GM18951 (cell line): ENCODE data around the gene NRXN3.

Experiments used
- POLR2A ChIP-seq: IDR thresholded peaks from 4 replicates; pipeline ENCODE4 v1.6.1; 2011; ENCODE audit warnings: mild to moderate bottlenecking; ENCODE audit not compliant: insufficient read length, insufficient read depth; ENCODE audit errors: extremely low read depth
- in situ Hi-C: fragments of 300-500 bp; cut with MboI; formaldehyde crosslinking; loops from one replicate; pipeline ENCODE4 v1.12.0; 2022; ENCODE audit warnings: low sequenced_read_pairs, mixed read lengths, inconsistent platforms; ENCODE audit not compliant: unreplicated experiment

Gene NRXN3

GRCh38 chr14:78598046-78598920 lies 428.1 kb downstream of the NRXN3 start:
- in situ Hi-C loops, result loop anchor here (25.0 kb wide), 1 partner anchor 736 kb away; no protein-coding TSS in a partner anchor
- no peak for TF ChIP-seq POLR2A

- in situ Hi-C loops, result no loop called here
- no peak for TF ChIP-seq POLR2A
These were observed 435.0 kb downstream of the NRXN3 start for GRCh38 chr14:78605025-78605762.

GRCh38 chr14:78605897-78606500 lies 435.8 kb downstream of the NRXN3 start:
- TF ChIP-seq POLR2A, result no peak
- in situ Hi-C loops, result no loop called here

DNA sequence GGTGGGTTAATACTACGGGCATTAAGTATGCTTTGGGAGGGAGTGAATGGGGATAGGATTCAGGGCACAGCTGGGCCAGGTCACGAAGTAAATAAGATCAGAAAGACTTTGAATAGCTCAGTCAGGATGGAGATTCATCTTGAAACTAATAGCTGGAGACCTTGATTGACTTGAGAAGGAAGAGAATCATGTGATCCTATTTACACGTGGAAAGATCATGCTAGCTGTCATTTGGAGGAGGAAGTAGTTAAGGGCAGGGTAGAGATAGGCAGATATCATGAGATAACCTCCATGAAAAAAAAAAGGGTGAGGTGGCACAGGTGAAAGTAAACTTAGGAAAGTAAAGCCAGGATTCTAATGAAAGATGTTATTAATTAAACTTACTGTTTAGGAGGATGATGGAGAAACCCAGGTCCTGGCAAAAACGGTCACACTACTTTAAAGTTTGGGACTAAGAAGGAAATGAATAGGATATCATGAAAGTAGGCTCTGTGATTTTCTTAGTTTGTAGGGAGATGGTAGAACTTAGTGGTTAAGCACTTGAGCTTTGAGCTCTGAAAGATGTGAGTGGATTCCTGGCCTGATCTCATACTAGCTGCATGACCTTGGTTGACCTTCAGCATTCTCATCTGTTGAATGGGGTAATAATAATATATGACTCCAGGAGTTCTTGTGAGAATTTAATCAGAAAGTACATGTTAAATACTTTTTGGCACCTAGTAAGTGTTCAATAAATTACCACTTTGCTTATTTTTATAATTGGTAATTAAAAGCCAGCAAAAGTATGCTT lies 439.0 kb downstream of the NRXN3 start:
- in situ Hi-C loops, result no loop called here
- no peak for TF ChIP-seq POLR2A

- TF ChIP-seq POLR2A, result no peak
- in situ Hi-C loops, result no loop called here
These were observed 440.8 kb downstream of the NRXN3 start for GRCh38 chr14:78610994-78611393.

DNA sequence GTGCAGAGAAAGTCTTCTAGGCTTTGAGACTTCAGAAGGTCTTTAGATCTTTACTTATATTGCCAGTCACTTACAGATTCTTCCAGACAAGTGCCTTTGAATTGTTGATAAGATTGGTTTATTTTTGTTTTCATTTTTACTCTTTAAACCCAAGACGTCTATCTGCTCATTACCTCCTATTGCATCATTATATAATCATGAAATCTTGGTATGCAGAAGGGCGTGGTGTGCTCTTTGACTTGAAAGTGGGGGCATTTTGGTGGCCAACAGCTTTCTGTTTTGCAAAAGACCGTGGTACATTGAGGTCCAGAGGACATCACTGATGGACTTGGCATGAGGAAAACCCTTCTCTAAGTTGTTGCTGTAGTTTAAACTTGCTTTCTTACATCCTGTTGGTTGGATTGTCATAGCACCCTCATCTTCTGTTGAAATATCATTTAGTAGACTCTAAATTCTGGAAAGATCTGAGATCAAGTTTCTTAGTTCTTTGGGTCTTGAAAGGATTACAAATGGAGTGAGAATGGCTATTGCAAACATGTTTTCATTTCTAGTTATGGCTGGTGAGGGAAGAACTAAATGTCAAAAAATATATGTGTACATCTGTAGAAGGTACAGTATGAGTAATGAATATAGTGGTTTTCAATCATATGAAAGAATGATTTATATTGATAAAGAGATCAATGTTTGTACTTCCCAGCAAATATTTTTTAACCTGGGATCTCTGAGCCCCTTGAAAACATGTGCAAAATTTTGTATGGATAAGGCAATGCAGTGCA lies 441.8 kb downstream of the NRXN3 start:
- in situ Hi-C loops, result no loop called here
- no peak for TF ChIP-seq POLR2A

DNA sequence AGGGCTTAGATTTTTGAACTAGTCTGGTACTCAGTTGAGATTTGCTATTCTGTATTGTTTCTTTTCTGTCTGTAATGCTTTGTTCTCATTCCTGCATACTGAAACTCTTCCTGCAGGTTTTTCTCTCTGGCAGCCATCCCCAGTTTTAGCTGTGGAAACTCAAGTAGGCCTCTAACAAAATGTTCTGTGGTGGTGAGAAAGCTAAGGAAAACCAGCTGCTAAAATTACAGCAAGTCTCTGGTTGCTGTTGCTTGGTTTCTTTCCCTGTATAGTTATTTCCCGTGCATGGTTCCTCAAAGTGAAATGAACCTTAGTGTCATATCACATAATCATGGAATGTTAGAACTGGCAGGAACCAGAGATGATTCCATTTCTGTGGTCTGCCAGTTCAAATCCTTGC lies 442.5 kb downstream of the NRXN3 start:
- no peak for TF ChIP-seq POLR2A
- in situ Hi-C loops, result no loop called here

DNA sequence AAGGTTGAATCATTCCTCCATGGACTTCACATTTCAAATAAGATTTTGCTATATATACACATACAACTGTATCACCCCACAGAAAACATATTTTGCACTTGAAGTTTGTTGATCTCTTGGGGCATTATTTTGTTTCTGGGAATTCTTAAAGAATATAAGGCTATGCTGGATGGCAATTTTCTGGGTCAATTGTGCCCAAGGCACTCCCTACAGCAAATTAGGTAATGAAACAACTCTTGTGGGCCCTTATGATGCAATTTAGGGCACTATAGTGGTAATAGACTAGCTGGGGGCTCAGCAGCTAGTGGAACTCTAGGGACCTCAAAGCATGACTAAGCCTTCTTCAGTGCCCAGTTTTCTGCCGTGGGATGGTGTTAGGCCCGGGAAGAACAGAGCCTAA lies 444.4 kb downstream of the NRXN3 start:
- in situ Hi-C loops, result no loop called here
- no peak for TF ChIP-seq POLR2A

GRCh38 chr14:78617735-78618134 lies 447.6 kb downstream of the NRXN3 start:
- in situ Hi-C loops, result no loop called here

GRCh38 chr14:78618368-78618767 lies 448.2 kb downstream of the NRXN3 start:
- in situ Hi-C loops, result no loop called here

More at GRCh38 chr14:78617735-78618134, 447.6 kb downstream of the NRXN3 start:
- TF ChIP-seq POLR2A, result no peak

GRCh38 chr14:78627114-78627513 lies 456.9 kb downstream of the NRXN3 start:
- in situ Hi-C loops, result no loop called here
- TF ChIP-seq POLR2A, result no peak

More at GRCh38 chr14:78618368-78618767, 448.2 kb downstream of the NRXN3 start:
- TF ChIP-seq POLR2A, result no peak

DNA sequence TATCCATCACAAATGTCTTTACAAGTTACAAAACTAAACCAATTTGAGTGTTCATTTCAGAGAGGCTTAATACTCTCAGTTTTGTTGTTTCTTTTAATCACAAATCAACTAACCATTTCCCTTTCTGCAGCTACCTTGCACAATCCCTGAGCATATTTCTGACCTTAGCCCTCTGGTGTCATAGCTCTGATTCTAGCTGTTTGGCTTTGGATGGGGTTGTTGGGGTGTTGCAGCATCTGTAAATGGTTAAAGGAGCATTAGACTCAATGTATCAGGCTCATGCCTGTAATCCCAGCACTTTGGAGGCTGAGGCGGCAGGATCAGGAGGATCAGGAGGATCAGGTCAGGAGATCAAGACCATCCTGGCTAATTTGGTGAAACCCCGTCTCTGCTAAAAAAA lies 461.4 kb downstream of the NRXN3 start:
- in situ Hi-C loops, result no loop called here

More for the DNA sequence above, 461.4 kb downstream of the NRXN3 start:
- TF ChIP-seq POLR2A, result no peak
